Breast epithelium (tissue), 3 donors: Measurements from ENCODE around the gene GAL3ST2.

Experiments
- CTCF ChIP-seq, 3 donors: fragments of 450-650 bp; IDR thresholded peaks; one replicate each; pipeline ENCODE4 v1.5.1; 2016 to 2017; ENCODE audit warnings: antibody characterized with exemption in 3 of 3, mild to moderate bottlenecking in 3 of 3, moderate library complexity in 3 of 3
- POLR2AphosphoS5 ChIP-seq, 3 donors: sonication (generic); formaldehyde crosslinking; IDR thresholded peaks; one replicate each; pipeline ENCODE4 v1.6.1; 2017; ENCODE audit warnings: antibody characterized with exemption in 3 of 3

GRCh38 chr2:241798081-241798630, 21.5 kb downstream of the GAL3ST2 start:
- TF ChIP-seq POLR2AphosphoS5 (IDR thresholded peaks at IDR 0.05): no peak
- TF ChIP-seq CTCF (IDR thresholded peaks at IDR 0.05): no peak
